Stimulated activated naive CD8-positive, alpha-beta T cell treated with anti-CD3 and anti-CD28 coated beads, Interleukin-15, Interleukin-2, amounts not matched to agents 100 ng/mL and 50 ng/mL, for 24 hours (primary cell): ENCODE measurements around the gene KCNK16.

Source experiments
- H3K27ac Mint-ChIP-seq: one replicate; pipeline ENCODE4 v1.8.0; 2021; ENCODE audit warnings: mild to moderate bottlenecking, mixed read lengths
- H3K27me3 Mint-ChIP-seq: one replicate; pipeline ENCODE4 v1.8.0; 2021; ENCODE audit warnings: mixed read lengths
- H3K36me3 Mint-ChIP-seq: one replicate; pipeline ENCODE4 v1.8.0; 2021; ENCODE audit warnings: low read depth, mixed read lengths
- H3K4me1 Mint-ChIP-seq: one replicate; pipeline ENCODE4 v1.8.0; 2021; ENCODE audit warnings: low read depth, mixed read lengths
- H3K4me3 Mint-ChIP-seq: one replicate; pipeline ENCODE4 v1.8.0; 2021; ENCODE audit warnings: mild to moderate bottlenecking, mixed read lengths
- H3K9me3 Mint-ChIP-seq: one replicate; pipeline ENCODE4 v1.8.0; 2021; ENCODE audit warnings: mixed read lengths

KCNK16 gene

DNA sequence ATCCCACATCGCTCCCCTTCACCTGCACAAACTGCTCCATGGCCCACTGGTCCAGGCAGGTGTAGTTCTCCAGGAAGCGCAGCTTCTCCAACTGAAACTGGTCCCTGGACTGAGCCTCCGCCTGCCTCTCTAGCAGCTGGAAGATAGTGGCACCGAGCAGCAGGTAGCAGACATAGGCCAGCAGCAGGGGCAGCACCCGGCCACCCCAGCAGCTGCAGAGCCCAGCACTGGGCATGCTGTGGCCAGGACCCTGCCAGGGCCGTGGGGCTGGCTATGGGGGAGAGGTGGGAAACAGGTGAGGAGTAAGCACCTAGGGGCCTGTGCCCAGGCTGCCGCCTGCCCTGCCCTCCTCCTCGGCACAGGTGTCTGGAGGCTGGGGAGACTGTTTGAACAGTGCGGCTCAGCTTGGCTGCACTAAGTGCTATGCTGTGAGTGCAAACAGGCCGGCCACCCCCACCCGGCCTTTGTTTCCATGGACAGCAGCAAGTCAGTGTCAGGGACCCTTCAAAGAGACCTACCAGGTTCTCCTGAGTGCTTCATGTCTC lies at the start of gene KCNK16:
TSS of gene KCNK16 (minus strand) at position 397 of the 545 bp plus-strand sequence. CDS start at position 235, 162 bp downstream.
- peaks cover 12% of the 10 kb centered on the region for H3K27me3 Mint-ChIP-seq
- H3K4me1 Mint-ChIP-seq, result no peaks in the 10 kb centered on the region
- no peak within 1 kb of the TSS for H3K27ac Mint-ChIP-seq
- no peaks in the 10 kb centered on the region for H3K9me3 Mint-ChIP-seq
- no peaks in the 10 kb centered on the region for H3K36me3 Mint-ChIP-seq
- H3K4me3 Mint-ChIP-seq, result no peak within 1 kb of the TSS

DNA sequence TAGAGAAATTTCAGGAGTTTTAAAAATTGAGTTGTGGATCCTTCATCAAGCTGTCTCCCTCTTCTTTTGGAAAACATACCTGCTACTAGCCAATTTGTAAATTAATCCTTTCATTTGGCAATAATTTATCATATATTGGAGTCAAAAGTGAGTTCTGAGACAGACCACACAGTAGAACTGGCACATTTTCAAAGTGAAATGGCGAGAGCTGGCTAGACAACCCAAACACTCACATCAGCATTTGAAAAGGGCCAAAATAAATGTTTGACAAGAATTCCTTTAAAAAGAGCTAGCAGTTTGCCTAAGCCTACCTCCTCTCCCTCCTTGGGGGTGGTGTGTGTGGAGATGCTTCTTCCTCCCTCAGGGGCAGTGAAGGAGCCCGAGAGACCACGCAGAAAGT lies 47.9 kb upstream of the KCNK16 start:
- Mint-ChIP-seq H3K9me3 (no peaks in the 10 kb centered on the region), H3K27me3 (peaks cover 10% of the 10 kb centered on the region), H3K27ac (no peak overlapping the region), H3K4me3 (no peak overlapping the region), H3K4me1 (no peaks in the 10 kb centered on the region), H3K36me3 (no peaks in the 10 kb centered on the region)

DNA sequence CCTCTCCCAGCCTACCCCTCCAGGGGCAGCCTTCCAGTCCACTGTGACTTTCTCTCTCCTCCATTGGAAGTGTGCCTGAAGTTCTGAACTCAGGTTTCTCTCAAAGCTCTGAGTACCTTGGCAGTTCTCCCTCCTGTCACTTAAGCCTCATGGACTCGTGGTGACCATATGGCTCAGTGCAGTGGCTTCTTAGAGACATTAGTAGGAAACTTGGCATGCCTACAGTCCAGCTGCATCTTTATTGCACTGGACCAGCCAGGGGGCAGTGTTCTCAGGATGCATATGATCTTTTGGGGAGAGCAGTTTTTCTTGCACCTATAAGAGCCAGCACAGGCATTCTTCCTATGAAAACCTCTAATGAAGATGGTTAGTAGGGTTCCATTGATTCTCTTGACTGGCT lies 47.5 kb upstream of the KCNK16 start:
- Mint-ChIP-seq H3K4me1 (no peaks in the 10 kb centered on the region), H3K27ac (no peak overlapping the region), H3K27me3 (peaks cover 8% of the 10 kb centered on the region), H3K36me3 (no peaks in the 10 kb centered on the region), H3K4me3 (no peak overlapping the region), H3K9me3 (no peaks in the 10 kb centered on the region)

DNA sequence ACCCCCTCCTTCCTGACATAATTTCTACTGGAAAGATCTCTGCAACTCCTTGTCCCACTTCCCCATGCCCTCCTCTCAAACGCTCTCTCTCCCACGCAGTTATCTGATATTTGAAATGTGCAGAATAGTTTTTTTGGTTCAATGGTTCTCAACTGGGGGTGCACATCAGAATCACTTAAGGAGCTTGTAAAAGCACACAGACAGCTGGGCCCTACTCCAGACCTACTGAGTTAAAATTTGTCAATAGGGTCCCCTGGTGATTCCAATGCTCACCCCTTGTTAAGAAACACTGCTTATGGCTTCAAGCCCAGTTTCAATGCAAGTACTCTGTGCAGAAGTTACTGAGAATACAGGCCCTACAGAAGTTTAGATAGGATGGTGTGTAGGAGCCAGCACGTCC lies 45.2 kb upstream of the KCNK16 start:
- Mint-ChIP-seq H3K27me3 (peaks cover 9% of the 10 kb centered on the region), H3K27ac (peak overlapping the region; percentile 0), H3K9me3 (no peaks in the 10 kb centered on the region), H3K4me1 (no peaks in the 10 kb centered on the region), H3K4me3 (no peak overlapping the region), H3K36me3 (no peaks in the 10 kb centered on the region)

DNA sequence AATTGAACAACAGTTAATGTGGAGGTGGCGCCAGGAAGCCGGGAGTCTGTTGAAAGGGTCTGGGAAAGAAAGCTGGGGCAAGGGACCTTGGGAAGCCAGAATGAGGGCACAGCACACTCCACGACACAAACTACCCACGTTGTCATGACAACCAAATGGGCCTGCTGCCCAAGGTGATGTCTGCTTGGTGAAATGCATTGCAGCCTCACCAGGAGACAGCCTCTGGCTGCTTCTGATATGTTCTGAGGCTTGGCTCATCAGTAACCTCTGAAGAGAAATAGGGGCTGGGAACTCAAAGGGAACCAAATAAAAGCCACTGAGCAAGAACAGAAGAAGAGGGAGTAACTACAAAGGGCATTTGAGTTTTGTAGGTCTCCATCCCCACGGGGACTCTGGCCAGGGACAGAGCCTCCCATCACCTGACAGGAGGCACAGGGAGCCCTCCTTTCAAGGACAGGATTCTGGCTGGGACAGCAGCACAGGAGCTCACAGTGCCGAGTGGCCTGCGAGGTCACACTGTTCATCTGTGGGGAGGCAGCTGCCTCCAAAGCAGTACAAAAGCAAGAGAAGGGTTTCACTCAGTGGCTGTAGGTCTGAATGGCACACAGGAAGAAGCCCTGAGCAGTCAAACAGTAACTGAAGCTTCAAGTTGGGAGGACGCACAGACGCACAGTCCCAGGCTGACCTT lies 44.6 kb upstream of the KCNK16 start:
- Mint-ChIP-seq H3K27ac (no peak overlapping the region), H3K36me3 (no peaks in the 10 kb centered on the region), H3K9me3 (no peaks in the 10 kb centered on the region), H3K4me1 (no peaks in the 10 kb centered on the region), H3K4me3 (no peak overlapping the region), H3K27me3 (peaks cover 9% of the 10 kb centered on the region)

DNA sequence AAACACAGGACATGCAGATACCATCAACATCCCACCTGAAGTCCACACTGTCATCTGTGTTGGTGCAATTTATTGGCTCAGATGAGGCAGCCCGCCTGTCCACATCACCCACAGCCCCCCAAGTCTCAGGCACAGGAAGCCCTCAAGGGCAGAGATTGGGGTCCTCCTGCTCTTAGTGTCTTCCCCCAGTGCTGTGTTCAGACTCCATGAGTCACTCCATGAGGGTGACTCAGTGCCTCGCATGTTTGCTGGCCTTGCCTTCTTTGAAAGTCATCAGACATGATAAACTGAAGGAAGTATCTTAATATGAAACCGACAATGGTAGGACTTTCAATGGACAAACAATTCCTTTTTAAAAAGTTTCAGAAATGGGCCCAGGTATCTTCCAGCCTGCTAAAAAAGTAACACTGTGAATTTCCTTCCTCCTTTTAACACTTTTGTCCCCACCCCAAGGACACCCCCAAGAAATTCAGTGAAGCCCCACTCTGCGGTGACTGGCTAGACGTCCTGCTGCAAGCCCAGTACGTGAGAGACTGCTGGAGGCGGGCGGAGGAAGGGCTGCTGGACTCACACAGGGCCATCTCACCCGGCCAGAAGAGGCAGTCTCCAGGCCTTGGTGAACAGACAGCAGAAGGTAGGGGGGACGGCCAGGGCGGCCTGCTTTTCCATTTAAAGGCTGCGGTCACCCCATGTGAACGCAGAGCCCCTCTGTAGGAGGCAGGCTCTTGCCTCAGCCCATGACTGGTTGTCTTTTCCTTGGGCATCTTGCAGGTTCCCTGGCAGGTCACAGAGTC lies 43.0 kb upstream of the KCNK16 start:
- Mint-ChIP-seq H3K4me3 (no peak overlapping the region), H3K27ac (no peak overlapping the region), H3K9me3 (no peaks in the 10 kb centered on the region), H3K27me3 (peaks cover 9% of the 10 kb centered on the region), H3K36me3 (no peaks in the 10 kb centered on the region), H3K4me1 (no peaks in the 10 kb centered on the region)

DNA sequence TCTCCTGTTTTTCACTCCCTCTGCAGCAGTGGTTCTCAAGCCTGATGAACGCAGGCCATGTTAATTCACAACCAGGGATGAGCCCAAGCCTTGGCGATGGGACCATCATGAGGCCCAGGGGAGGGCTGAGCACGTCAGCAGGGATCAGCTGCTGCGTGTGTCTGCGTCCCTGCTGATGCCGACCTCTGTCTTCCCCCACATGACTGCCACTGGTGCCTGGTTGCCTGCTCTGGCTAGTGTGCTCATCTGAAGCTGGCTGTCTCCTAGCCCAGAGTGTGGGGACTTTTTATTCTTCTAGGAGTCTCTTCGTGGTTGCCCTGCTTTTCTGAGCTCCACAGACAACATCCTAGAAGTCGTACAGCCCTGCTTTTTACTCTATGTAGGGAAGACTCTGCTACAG lies 40.8 kb upstream of the KCNK16 start:
- Mint-ChIP-seq H3K36me3 (no peaks in the 10 kb centered on the region), H3K9me3 (no peaks in the 10 kb centered on the region), H3K27ac (no peak overlapping the region), H3K4me1 (no peaks in the 10 kb centered on the region), H3K27me3 (peaks cover 3% of the 10 kb centered on the region), H3K4me3 (no peak overlapping the region)

DNA sequence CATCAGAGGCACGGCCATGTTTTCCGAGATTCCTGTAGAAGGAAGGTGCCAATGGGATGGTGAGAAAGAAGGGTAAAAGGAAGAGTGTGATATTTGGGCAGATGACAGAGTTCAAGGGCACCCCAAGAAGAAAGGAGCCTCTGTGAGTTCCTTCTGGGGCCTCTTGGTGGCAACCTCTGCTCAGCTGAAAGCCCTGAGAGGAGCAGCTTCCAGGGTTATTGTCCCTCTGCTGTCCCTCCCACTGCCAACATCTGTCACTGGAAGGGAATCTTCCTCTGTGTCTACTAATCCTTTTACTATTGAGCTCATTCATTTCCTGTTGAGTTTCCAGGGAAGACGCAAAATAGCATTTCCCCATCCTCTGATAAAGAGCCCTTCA lies 40.0 kb upstream of the KCNK16 start:
- no peaks in the 10 kb centered on the region for H3K9me3 Mint-ChIP-seq
- peaks cover 3% of the 10 kb centered on the region for H3K27me3 Mint-ChIP-seq
- no peaks in the 10 kb centered on the region for H3K36me3 Mint-ChIP-seq
- no peak overlapping the region for H3K27ac Mint-ChIP-seq
- H3K4me1 Mint-ChIP-seq, result no peaks in the 10 kb centered on the region
- H3K4me3 Mint-ChIP-seq, result no peak overlapping the region

DNA sequence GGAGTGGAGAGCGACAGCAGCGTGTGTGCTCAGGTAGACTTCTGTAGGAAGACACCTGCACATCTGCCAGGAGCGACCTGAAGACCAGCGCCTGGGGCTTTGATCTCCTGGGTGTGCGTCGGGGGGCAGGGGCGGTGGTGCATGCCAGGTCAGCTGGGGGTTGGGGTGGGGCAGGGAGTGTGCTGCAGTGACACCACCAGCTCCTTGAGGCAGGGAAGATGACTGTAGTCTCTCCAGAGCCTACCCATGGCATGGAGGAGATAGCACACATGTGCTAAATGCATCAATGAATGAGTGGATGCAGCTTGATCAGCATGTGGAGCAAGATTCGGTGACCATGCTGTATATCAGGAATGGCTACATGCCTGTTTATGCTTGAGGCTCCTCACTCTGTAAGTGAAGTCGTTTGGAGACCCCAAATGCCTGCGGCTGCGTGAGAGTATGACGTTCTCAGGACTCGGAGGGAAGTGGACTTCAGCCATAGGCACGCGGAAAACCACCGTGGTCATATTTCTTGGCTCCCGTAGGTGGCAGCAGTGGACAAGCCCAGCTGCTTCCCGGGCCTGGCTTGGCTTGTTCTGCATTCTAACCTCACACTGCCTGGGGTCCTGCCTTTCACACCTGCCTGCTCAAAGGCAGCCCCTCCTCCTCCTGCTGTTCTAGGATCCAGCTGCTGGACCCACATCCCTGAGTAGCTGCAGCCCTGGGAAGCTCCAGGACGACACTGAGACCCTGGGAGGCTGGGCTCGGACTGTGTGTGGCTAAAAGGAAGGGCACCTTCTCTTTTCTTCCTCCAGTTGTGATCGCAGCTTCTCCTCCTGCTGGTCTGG lies 39.4 kb upstream of the KCNK16 start:
- no peaks in the 10 kb centered on the region for H3K4me1 Mint-ChIP-seq
- no peaks in the 10 kb centered on the region for H3K36me3 Mint-ChIP-seq
- no peak overlapping the region for H3K27ac Mint-ChIP-seq
- no peak overlapping the region for H3K4me3 Mint-ChIP-seq
- H3K9me3 Mint-ChIP-seq, result no peaks in the 10 kb centered on the region
- peaks cover 3% of the 10 kb centered on the region for H3K27me3 Mint-ChIP-seq

DNA sequence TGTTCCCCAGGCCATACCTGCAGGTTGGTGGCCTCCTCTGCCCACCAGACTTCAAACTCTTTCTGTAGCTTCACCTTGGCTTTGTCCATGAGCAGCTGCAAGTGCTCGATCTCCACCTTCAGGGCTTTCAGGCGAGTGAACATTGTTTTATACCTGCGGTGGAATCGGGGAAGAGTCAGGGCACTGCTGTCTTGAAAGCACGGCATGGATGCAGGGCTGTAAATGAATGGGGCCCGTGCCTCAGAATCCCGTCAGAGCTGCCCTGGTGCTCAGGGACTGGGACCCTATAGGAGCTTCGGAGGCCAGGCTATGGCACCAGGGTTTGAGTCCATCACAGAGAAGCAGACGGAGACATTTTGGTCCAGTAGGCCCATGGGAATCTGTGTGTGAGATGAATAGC lies 37.9 kb upstream of the KCNK16 start:
- Mint-ChIP-seq H3K36me3 (no peaks in the 10 kb centered on the region), H3K4me3 (no peak overlapping the region), H3K9me3 (no peaks in the 10 kb centered on the region), H3K27me3 (peaks cover 3% of the 10 kb centered on the region), H3K4me1 (no peaks in the 10 kb centered on the region), H3K27ac (no peak overlapping the region)

DNA sequence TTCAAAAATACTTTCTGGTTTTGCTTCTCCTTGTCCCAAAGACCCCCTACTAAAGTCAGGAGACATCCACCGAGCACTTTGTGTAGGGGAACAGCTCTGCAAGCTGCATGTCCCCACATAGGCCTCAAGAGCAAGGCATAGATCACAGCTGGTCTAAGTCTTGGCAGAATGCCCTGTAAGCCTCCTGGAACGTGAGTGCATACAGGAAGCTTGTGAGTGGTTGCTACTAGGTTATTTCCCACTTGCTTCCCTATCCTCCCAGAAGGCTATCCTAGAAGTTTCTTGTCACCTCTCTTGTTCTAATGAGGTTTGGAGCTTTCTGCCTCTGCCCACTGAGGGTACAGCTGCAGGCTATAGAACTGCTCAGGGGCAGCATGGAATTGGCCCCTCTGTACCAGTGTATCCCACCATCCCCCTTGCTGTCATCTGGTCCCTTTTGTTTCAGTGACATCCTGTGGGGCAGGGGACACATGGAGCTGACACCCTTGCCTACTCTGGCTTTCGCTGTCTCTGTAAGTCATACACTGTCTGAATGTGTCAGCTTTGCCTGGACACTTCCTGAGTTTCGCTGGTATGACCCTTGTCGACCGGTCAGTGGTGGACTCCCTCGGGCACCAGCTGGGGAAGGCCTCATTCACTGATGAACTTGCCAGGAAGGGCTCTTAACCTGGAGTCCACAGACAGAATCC lies 35.6 kb upstream of the KCNK16 start:
- no peaks in the 10 kb centered on the region for H3K4me1 Mint-ChIP-seq
- peaks cover 1% of the 10 kb centered on the region for H3K27me3 Mint-ChIP-seq
- no peaks in the 10 kb centered on the region for H3K36me3 Mint-ChIP-seq
- no peak overlapping the region for H3K27ac Mint-ChIP-seq
- no peak overlapping the region for H3K4me3 Mint-ChIP-seq
- no peaks in the 10 kb centered on the region for H3K9me3 Mint-ChIP-seq

DNA sequence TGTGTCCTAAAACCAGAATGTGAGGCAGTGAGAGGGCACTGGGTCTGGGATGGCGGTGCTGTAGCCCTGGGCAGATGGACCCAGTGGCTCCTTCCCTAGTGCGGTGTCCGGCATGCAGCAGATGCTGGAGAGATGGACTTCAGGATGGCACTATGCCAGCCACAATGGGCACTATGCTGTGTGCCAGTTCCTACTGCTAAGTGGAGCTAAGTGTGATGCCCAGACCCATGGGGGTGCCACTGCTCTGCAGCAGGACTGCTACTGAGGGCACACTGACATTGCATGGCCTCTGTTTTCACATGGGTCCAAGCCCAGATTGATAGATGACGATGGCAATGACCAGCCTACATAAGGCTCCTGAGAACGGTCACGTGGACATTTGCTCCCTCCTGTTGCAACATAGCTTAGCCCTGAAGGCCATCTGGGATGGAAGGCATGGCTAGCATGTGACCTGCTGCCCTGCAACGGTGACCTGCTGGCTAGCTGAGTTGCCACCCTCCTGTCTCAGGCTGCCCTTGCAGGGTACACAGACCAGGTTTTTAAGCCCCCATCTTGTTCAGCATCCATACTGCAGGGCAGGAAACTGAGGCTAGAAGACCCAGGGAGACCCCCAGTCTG lies 31.3 kb upstream of the KCNK16 start:
- Mint-ChIP-seq H3K9me3 (no peaks in the 10 kb centered on the region), H3K27me3 (no peaks in the 10 kb centered on the region), H3K4me1 (no peaks in the 10 kb centered on the region), H3K27ac (no peak overlapping the region), H3K4me3 (no peak overlapping the region), H3K36me3 (no peaks in the 10 kb centered on the region)

DNA sequence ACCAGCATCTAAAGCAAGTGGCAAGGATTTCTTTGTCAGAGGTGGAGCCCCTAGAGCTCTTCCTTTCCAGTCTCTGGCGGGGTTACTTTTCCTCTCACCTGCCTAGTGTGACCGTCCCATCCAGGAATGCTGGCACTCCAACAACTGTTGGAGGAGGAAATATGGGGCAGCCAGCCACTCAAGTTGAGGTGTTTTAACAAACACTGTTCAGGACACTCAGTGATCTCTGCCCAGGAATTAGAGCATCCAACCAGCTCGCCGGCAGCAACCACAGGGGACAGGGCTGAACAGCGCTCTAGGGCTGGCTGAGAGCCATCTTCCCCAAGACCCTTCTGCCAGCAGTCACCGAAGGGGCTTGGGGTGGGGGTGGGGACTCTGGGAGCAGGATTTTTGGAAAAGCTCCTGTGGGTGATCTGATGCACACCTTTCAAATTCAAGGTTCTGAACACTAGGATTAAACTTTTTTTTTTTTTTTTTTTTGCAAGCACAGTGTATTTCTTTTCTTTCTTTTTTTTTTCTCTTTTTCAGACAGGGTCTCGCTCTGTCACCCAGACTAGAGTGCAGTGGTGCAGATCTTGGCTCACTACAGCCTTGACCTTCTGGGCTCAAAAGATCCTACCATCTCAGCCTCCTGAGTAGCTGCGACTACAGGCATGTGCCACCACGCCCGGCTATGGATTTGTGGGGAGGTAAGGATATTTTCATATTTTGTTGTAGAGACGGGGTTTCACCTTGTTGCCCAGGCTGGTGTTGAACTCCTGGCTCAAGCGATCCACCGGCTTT lies 28.4 kb upstream of the KCNK16 start:
- no peaks in the 10 kb centered on the region for H3K27me3 Mint-ChIP-seq
- H3K4me1 Mint-ChIP-seq, result no peaks in the 10 kb centered on the region
- H3K27ac Mint-ChIP-seq, result no peak overlapping the region
- H3K4me3 Mint-ChIP-seq, result no peak overlapping the region
- H3K9me3 Mint-ChIP-seq, result no peaks in the 10 kb centered on the region
- H3K36me3 Mint-ChIP-seq, result no peaks in the 10 kb centered on the region
